Ovary (tissue), 3 donors: ENCODE results near the gene GOLGA7B.

ENCODE experiments used
- CTCF ChIP-seq, 3 donors: fragments of 450-650 bp in 2 of 3; fragments of 200-600 bp in 1 of 3; IDR thresholded peaks; one replicate each; pipeline versions ENCODE4 v1.5.1 to v1.8.0; 2016 to 2022; ENCODE audit warnings: antibody characterized with exemption in 3 of 3, mild to moderate bottlenecking in 1 of 3
- EP300 ChIP-seq: sonication (generic); formaldehyde crosslinking; IDR thresholded peaks from one replicate; pipeline ENCODE4 v1.6.1; 2017; ENCODE audit warnings: antibody characterized with exemption
- POLR2A ChIP-seq: fragments of 450-650 bp; IDR thresholded peaks from one replicate; pipeline ENCODE4 v1.6.1; 2017; ENCODE audit warnings: antibody characterized with exemption, mild to moderate bottlenecking, moderate library complexity
- donor health status: DM: no; HTN: no; CAD: no.

GRCh38 chr10:97892939-97893338 lies 43.3 kb downstream of the GOLGA7B start:
- no peak for TF ChIP-seq EP300
- TF ChIP-seq CTCF (IDR thresholded peaks at IDR 0.05), result no peak
- no peak for TF ChIP-seq POLR2A
